GM10248 (cell line): Measurements from ENCODE around the gene TULP3.

ENCODE experiments used
- CTCF ChIA-PET: fragments of 300-600 bp; sonication (Branson Sonifier 250); formaldehyde crosslinking; extraction: SDS; loops from one replicate; lab custom pipeline; 2021; ENCODE audit warnings: antibody characterized with exemption; lab: Yijun Ruan, JAX
- POLR2A ChIA-PET: fragments of 350-650 bp; sonication (Branson Sonifier 250); formaldehyde crosslinking; extraction: SDS; loops from one replicate; lab custom pipeline; 2020; ENCODE audit warnings: antibody characterized with exemption; lab: Yijun Ruan, JAX
- DNase-seq: peaks from one replicate; pipeline ENCODE4 v3.0.0; 2012; ENCODE audit errors: extremely low spot score
- TF ChIP-seq, protein P1 (sequence below): IDR thresholded peaks from 2 replicates; pipeline ENCODE4 v1.5.1; 2012; ENCODE audit warnings: mild to moderate bottlenecking, low read depth; ENCODE audit errors: extremely low read depth, missing control alignments, control extremely low read depth

Gene TULP3

DNA sequence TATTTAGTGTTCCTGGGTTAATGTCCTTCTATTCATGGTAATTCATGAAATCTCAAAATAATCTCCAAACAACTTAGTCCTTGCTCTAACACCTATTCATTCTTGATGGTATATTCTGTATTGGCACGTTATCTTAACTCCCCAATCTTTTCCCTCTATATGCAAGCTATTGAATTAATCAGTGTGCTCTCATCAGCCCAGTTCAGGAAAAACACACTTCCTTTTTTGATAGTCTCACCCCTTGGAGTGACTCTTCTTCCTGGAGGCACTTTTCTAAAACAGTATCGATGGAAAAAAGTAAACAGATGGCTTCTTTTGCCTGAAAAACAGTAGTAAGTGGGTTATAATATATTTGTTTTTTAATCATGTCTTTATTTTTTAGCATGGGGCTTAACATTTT, 28.6 kb downstream of the TULP3 start:
- TF ChIP-seq, protein P1, sequence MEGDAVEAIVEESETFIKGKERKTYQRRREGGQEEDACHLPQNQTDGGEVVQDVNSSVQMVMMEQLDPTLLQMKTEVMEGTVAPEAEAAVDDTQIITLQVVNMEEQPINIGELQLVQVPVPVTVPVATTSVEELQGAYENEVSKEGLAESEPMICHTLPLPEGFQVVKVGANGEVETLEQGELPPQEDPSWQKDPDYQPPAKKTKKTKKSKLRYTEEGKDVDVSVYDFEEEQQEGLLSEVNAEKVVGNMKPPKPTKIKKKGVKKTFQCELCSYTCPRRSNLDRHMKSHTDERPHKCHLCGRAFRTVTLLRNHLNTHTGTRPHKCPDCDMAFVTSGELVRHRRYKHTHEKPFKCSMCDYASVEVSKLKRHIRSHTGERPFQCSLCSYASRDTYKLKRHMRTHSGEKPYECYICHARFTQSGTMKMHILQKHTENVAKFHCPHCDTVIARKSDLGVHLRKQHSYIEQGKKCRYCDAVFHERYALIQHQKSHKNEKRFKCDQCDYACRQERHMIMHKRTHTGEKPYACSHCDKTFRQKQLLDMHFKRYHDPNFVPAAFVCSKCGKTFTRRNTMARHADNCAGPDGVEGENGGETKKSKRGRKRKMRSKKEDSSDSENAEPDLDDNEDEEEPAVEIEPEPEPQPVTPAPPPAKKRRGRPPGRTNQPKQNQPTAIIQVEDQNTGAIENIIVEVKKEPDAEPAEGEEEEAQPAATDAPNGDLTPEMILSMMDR = no peak
- no peak for DNase-seq
- ChIA-PET POLR2A (no interaction called here), CTCF (no interaction called here)

DNA sequence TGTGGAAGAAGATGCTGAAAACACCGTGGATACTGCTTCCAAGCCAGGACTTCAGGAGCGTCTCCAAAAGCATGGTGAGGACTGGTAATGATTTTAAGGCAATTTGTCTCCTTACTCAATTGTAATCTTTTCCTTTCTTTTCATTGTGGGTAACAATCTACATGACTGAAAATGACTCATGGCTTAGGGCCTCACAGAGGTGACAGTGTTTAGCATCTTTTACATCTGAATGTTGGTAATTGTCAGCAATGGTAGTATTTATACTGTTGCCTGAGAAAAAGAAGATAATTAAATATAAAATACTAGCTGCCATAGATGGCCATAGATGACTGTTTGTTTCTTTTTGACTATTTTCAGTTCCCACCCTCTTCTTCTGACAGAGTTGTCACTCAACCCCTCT, 31.6 kb downstream of the TULP3 start:
- TF ChIP-seq, protein P1 = no peak
- ChIA-PET CTCF (interaction anchor here (1.7 kb wide), 1 partner anchor 22 kb away, joined by 7 read pairs; no protein-coding TSS in a partner anchor), POLR2A (no interaction called here)
- no peak for DNase-seq

DNA sequence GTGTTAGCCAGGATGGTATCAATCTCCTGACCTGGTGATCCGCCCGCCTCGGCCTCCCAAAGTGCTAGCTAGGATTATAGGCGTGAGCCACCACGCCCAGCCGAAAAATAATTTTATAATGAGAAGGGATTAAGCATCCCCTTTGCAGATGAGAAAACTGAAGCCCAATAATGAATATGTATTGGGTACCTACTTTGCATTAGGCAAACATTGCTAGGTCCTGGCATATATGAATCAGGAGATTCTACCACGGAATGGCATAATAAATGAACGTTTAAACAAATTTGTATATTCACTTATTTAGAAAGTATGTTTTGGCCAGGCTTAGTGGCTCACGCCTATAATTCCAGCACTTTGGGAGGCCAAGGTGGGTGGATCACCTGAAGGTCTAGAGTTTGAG, 32.4 kb downstream of the TULP3 start:
- POLR2A ChIA-PET = no interaction called here
- no peak for DNase-seq
- CTCF ChIA-PET = interaction anchor here (1.7 kb wide), 1 partner anchor 21 kb away, joined by 7 read pairs; no protein-coding TSS in a partner anchor
- TF ChIP-seq, protein P1 = no peak

DNA sequence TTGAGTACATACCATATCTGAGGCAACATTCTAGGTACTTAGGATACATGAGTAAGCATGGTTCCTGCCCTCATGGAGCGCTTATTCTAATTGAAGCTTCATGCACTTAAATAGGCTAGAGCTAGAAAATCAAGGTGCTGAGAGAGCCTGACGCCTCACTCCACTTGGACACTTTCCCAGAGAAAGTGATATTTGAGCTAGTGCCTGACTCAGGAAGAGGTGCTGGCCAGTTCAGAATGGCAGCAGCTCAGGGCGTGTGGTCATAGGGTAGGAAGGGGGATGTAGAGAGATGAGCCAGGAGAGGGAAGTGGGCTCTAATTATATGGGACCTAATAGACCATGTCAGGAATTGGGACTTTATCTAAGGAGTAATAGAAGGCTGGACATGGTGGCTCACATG, 33.3 kb downstream of the TULP3 start:
- CTCF ChIA-PET = no interaction called here
- TF ChIP-seq, protein P1 = no peak
- POLR2A ChIA-PET = no interaction called here
- no peak for DNase-seq

DNA sequence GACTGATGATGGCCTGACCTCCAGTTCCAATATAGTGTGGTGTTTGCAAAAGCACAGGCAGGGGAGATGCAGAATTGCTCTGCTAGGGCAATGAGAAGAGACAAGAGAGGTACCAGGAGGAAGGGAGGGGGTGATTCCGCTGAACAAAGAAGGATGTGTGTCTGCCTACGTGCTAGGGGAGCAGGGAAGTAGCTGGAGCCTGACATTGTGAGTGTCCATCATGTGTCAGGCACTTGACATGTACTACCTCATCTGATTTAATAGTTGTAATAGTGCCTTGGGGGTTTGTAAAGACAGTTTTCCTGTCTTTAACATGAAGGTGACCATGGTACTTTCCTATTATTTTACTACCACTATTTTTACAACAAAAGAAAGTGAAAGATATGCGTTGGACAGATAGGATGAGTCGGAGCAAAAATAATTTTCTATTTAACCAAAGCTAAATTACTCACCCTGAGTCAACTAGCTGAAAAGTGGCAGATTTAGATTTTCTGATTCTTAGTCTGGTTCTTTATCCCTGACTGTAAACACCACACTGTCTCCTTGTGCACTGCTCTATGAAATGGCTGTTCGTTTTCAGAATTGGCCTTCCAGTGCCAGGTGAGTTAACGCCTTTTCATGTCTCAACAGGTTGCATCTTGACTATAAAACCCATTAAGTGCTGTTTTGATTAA, 34.8 kb downstream of the TULP3 start:
- ChIA-PET POLR2A (interaction anchor here (0.5 kb wide), 1 partner anchor 104 kb away, joined by 3 read pairs; no protein-coding TSS in a partner anchor), CTCF (interaction anchor here (0.7 to 1.3 kb wide), 3 partner anchors 9 to 19 kb away, joined by 3 read pairs; no protein-coding TSS in a partner anchor)
- TF ChIP-seq, protein P1 = no peak
- peak; percentile 32 for DNase-seq

DNA sequence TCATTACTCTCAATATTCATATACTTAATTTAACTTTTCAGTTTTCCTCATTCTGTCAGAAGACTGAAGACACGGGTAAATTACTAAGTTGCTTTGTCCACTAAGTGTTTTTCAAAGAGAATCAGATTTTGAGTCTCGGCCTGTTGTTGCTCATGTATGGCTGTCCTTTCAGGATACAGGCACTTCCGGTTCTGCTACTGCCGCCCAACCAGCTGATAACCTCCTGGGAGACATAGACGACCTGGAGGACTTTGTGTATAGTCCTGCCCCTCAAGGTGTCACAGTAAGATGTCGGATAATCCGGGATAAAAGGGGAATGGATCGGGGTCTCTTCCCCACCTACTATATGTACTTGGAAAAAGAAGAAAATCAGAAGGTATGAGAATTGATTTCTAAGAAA, 40.2 kb downstream of the TULP3 start:
- no peak for DNase-seq
- ChIA-PET POLR2A (no interaction called here), CTCF (interaction anchor here (0.9 kb wide), 1 partner anchor 13 kb away, joined by 3 read pairs; no protein-coding TSS in a partner anchor)
- TF ChIP-seq, protein P1 = no peak
